Adrenal gland (tissue), 12 donors: ENCODE data around the gene THRB. TPM values are rescaled to one million over a fixed set of nuclear protein-coding genes. Genes with fewer than 3 reads are reported as not detected.

Experiments used
- DNase-seq, 7 donors: peaks; one replicate each; pipeline ENCODE4 v3.0.0-alpha.2; 2019 to 2020
- H3K27ac ChIP-seq, 5 donors: fragments of 200-600 bp; sonication (generic) in 4 of 5; 1 replicate in 3 of 5; 2 replicates in 2 of 5; pipeline versions ENCODE4 v1.5.1 to v1.8.0; 2016 to 2020; ENCODE audit warnings: mild to moderate bottlenecking in 1 of 5
- H3K27me3 ChIP-seq: fragments of 200-600 bp; 2 replicates; pipeline ENCODE4 v1.8.0; 2021
- H3K36me3 ChIP-seq, 2 donors: fragments of 200-600 bp; replicated peaks in 1 of 2; 1 replicate in 1 of 2; 2 replicates in 1 of 2; pipeline versions ENCODE4 v1.5.1 to v1.8.0; 2018 to 2022
- H3K4me1 ChIP-seq, 2 donors: fragments of 200-600 bp; replicated peaks in 1 of 2; 1 replicate in 1 of 2; 2 replicates in 1 of 2; pipeline versions ENCODE4 v1.5.1 to v1.8.0; 2018 to 2021
- H3K4me3 ChIP-seq, 4 donors: fragments of 200-600 bp; sonication (generic) in 3 of 4; one replicate each; pipeline ENCODE4 v1.5.1; 2016 to 2018
- H3K9me3 ChIP-seq, 3 donors: fragments of 200-600 bp; sonication (generic) in 1 of 3; replicated peaks in 1 of 3; 1 replicate in 2 of 3; 2 replicates in 1 of 3; pipeline versions ENCODE4 v1.5.1 to v1.8.0; 2016 to 2021
- POLR2A ChIP-seq, 2 donors: fragments of 450-650 bp; IDR thresholded peaks; one replicate each; pipeline ENCODE4 v1.6.1; 2017; ENCODE audit warnings: antibody characterized with exemption in 2 of 2, mild to moderate bottlenecking in 2 of 2, moderate library complexity in 1 of 2
- WGBS, 4 donors: extraction: QIAGEN DNeasy Blood & Tissue Kit in 2 of 4; methylation state at CpG; one replicate each; pipeline versions ENCODE4 v1.1.5 to v1.1.7; 2013 to 2017; 5-methylcytosine and 5-hydroxymethylcytosine counted together
- intact Hi-C, 2 donors: fragments of 100-400 bp; cut with DNase I; formaldehyde crosslinking; loops; one replicate each; pipeline versions ENCODE4 v1.14.1 to v1.15.0; 2022 to 2023
- polyA plus RNA-seq, 3 donors: library from polyadenylated mRNA; stranded (reverse); fragments of 200-250 nt in 2 of 3; fragments of 350-450 nt in 1 of 3; fragmentation: Illumina TruSeq in 1 of 3; extraction: RNeasy Lipid Tissue Mini Kit (QIAGEN cat#74804) in 1 of 3; gene quantifications; one replicate each; pipeline ENCODE4 v1.2.3, GENCODE V29; 2013 to 2014
- total RNA-seq, 9 donors: library from RNA; depleted of rRNA in 4 of 9; stranded (reverse); fragments of >200 nt in 4 of 9; fragments of 120-200 nt in 1 of 9; fragmentation: NEBNext Ultra II Directional in 1 of 9; extraction: Animal tissue kit (Norgen Biotek cat#: 25700) in 1 of 9; gene quantifications; one replicate each; pipeline versions ENCODE4 v1.1.0 to v1.2.4, GENCODE V29; 2013 to 2023
- TF ChIP-seq, protein P1 (sequence below), 6 experiments: fragments of 450-650 bp in 4 of 6; fragments of 200-600 bp in 2 of 6; sonication (generic) in 1 of 6; IDR thresholded peaks; 1 replicate in 5 of 6; 2 replicates in 1 of 6; pipeline versions ENCODE4 v1.5.1 to v1.8.0; 2016 to 2021; ENCODE audit warnings: antibody characterized with exemption in 6 of 6, mild to moderate bottlenecking in 2 of 6, moderate library complexity in 1 of 6
- donor health status: healthy with polysubstance abuse.
- donor health status: Bipolar disorder and iron deficiency.
- donor health status: DM: yes; HTN: yes; CAD: no.
- donor health status: DM: no; HTN: no; CAD: no.
- donor health status: DM: no; HTN: no; CAD: no.
- donor health status: DM: yes; HTN: yes; CAD: no.

THRB gene
- total and polyA plus RNA-seq, 12 donors, result 3.0 to 30.7 (median 13.5) TPM

DNA sequence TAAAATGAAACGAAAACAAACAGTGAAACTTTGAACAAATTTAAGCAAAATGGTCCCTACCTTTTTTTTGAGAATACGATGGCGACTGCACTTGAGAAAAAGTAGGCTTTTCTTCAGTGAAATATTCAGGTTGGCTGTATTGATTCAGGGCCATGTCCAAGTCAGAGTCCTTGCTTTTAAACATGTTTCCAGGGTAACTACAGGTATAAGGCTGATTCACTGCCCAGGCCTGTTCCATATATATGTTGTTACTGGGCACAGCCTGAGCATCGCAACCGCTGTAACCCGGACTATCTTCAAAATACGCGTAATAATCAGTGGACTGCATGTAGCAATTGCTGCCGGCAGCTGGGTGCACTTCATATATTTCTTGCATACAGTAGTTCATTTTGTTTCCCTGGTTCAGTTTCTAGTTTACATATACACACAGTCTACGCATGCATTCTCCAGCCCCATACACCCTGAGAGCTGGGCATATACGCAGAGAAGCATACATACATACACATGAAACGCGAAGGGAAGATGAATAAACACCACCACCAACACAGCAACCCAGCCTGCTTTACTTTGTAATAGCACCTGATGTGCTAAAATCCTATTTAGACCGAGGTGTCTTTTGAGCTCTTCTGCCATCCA is 329.6 kb downstream of the THRB start:
- TF ChIP-seq, protein P1, sequence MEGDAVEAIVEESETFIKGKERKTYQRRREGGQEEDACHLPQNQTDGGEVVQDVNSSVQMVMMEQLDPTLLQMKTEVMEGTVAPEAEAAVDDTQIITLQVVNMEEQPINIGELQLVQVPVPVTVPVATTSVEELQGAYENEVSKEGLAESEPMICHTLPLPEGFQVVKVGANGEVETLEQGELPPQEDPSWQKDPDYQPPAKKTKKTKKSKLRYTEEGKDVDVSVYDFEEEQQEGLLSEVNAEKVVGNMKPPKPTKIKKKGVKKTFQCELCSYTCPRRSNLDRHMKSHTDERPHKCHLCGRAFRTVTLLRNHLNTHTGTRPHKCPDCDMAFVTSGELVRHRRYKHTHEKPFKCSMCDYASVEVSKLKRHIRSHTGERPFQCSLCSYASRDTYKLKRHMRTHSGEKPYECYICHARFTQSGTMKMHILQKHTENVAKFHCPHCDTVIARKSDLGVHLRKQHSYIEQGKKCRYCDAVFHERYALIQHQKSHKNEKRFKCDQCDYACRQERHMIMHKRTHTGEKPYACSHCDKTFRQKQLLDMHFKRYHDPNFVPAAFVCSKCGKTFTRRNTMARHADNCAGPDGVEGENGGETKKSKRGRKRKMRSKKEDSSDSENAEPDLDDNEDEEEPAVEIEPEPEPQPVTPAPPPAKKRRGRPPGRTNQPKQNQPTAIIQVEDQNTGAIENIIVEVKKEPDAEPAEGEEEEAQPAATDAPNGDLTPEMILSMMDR (IDR thresholded peaks at IDR 0.05), result no peak
- TF ChIP-seq POLR2A (IDR thresholded peaks at IDR 0.05), result no peak
- intact Hi-C loops, result no loop called here

DNA sequence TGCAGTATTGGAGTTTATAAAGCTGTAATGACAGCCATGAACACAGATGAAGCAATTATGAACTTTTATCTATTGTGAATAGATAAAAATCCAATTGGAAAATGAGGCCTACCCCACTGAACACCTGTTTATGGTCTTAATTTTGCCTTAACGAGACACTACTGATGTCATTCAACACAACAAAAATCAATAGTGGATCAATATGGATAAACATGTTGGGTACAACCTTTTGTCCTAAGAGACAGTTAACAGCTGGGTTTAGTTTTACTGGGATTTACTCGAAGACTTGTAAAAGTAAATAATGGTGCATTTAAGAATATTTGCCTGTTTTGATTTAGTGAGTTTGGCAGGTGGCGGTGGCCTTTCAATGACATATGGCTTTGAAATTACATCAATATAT is 331.7 kb downstream of the THRB start:
- DNase-seq, result no peak
- no peaks in the 10 kb centered on the region for H3K4me1 ChIP-seq
- H3K9me3 ChIP-seq, result no peaks in the 10 kb centered on the region
- no peak for TF ChIP-seq POLR2A (IDR thresholded peaks at IDR 0.05)
- TF ChIP-seq, protein P1 (IDR thresholded peaks at IDR 0.05), result no peak
- H3K4me3 ChIP-seq, result no peak overlapping the region
- H3K27ac ChIP-seq, result no peak overlapping the region
- 94 to 97% (median 95%) methylated on average over 3 of the region's 3 CpGs for WGBS, 4 donors
- intact Hi-C loops, result no loop called here
- no peaks in the 10 kb centered on the region for H3K27me3 ChIP-seq
- no peaks in the 10 kb centered on the region for H3K36me3 ChIP-seq

More for the DNA sequence above, 329.6 kb downstream of the THRB start:
- no peaks in the 10 kb centered on the region for H3K4me1 ChIP-seq
- no peak overlapping the region for H3K4me3 ChIP-seq
- 96 to 98% (median 97%) methylated on average over 14 of the region's 14 CpGs for WGBS, 4 donors
- no peaks in the 10 kb centered on the region for H3K27me3 ChIP-seq
- no peak overlapping the region for H3K27ac ChIP-seq
- no peaks in the 10 kb centered on the region for H3K36me3 ChIP-seq
- DNase-seq, result no peak
- H3K9me3 ChIP-seq, result no peaks in the 10 kb centered on the region

DNA sequence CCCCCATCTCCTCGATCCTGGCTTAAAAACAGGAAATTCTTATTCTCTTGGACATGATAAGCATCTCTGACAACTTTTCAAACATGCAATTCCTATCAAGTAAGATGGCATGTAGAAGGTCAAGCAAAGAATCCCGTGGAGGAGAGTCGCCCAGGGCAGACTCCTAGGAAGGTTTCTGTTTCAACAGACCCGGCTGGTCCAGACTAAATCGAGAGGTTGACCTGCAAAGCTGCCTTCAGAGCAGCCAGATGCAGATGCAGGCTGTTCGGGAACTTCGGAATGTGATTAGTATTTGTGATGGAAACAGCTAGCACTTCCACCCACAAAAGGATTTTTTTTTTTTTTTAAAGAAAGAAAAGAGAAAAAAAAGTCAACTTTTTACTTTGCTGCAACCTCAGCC is 332.8 kb downstream of the THRB start:
- peak in 2 of 7 donors; percentile 8 to 24 for DNase-seq
- no peaks in the 10 kb centered on the region for H3K9me3 ChIP-seq
- TF ChIP-seq, protein P1 (IDR thresholded peaks at IDR 0.05), result no peak
- no peak for TF ChIP-seq POLR2A (IDR thresholded peaks at IDR 0.05)
- WGBS, 4 donors, result 31 to 57% (median 50%) methylated on average over 7 of the region's 7 CpGs
- no peaks in the 10 kb centered on the region for H3K4me1 ChIP-seq
- no peaks in the 10 kb centered on the region for H3K27me3 ChIP-seq
- no peak overlapping the region for H3K27ac ChIP-seq
- H3K36me3 ChIP-seq, result no peaks in the 10 kb centered on the region
- H3K4me3 ChIP-seq, result no peak overlapping the region
- intact Hi-C loops, result no loop called here

DNA sequence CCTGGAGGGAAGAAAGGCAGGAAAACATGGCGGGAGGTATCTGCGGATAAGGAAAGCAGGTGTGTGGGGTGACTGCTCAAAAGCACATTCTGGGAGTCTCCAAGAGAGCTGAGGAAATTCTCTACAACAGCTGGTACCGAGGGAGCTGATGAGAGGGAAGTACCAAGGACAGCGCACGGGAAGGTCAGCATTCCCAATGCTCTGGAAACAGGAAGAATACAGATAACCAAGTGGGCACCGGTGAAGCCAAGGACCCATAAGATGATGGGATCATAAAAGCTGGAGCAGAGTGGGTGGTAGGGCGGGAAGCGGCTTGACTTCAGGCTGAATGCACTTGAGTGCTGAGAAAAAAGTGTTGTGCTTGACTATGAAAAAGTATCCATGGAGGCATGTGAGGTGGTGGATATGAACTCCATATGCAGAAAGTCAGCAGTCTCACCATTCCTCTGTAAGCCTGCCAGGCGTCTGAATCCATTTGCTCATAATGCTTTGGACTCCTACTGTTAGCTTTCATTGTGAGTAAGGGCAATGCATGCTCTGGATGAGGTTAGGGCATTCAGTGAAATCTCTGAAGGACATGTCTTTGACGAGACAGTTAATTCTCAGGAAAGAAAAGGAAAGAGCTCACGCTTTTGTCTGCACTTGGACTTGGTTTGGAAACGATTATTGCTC is 334.1 kb downstream of the THRB start:
- WGBS, 4 donors, result 74 to 82% (median 77%) methylated on average over 12 of the region's 12 CpGs
- H3K27me3 ChIP-seq, result no peaks in the 10 kb centered on the region

More for the DNA sequence above, 334.1 kb downstream of the THRB start:
- H3K36me3 ChIP-seq, result no peaks in the 10 kb centered on the region
- DNase-seq, result peak in 2 of 7 donors; percentile 11 to 19
- H3K9me3 ChIP-seq, result no peaks in the 10 kb centered on the region
- intact Hi-C loops, result no loop called here
- H3K4me3 ChIP-seq, result no peak overlapping the region
- no peak overlapping the region for H3K27ac ChIP-seq
- TF ChIP-seq, protein P1 (IDR thresholded peaks at IDR 0.05), result no peak
- no peak for TF ChIP-seq POLR2A (IDR thresholded peaks at IDR 0.05)
- H3K4me1 ChIP-seq, result no peaks in the 10 kb centered on the region
